HS-5 (cell line): ENCODE data around the gene PFN3.

Experiments
- DNase-seq: peaks from one replicate; pipeline ENCODE4 v3.0.0-alpha.2; 2012; ENCODE audit warnings: low read depth

PFN3 gene

DNA sequence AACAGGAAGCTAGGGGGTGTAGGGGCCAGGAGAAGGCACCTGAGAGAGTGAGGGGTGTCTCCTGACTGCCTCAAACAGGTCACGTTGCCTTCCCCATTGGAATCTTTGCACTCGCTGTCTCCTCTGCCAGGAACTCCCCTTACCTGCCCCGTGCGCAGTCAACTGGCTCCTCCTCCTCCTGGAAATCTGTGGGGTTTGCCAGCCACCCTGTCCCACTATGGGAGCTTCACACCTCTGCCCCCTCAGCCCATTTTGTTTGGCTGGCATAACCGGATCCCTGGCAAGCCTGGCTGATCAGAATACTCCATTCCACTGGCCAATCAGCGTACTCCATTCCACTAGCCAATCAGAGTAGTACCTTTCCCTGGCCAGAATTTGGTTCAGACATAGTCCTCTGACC, 26.7 kb downstream of the PFN3 start:
- no peak for DNase-seq

DNA sequence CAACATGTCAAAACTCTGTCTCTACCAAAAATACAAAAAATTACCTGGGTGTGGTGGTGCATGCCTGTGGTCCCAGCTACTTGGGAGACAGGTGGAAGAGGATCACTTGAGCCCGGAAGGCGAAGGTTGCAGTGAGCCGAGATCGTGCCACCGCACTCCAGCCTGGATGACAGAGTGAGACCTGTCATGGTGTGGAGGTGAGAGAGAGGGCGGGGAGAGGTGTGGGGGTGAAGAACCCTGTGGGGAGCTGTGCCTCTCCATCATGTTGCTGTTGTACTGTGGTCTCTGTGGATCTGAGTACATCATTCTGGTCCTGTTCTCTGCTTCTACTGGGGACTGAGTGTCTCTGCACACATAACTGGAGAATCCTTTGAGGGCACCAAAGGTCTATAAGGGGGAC, 27.6 kb downstream of the PFN3 start:
- no peak for DNase-seq

DNA sequence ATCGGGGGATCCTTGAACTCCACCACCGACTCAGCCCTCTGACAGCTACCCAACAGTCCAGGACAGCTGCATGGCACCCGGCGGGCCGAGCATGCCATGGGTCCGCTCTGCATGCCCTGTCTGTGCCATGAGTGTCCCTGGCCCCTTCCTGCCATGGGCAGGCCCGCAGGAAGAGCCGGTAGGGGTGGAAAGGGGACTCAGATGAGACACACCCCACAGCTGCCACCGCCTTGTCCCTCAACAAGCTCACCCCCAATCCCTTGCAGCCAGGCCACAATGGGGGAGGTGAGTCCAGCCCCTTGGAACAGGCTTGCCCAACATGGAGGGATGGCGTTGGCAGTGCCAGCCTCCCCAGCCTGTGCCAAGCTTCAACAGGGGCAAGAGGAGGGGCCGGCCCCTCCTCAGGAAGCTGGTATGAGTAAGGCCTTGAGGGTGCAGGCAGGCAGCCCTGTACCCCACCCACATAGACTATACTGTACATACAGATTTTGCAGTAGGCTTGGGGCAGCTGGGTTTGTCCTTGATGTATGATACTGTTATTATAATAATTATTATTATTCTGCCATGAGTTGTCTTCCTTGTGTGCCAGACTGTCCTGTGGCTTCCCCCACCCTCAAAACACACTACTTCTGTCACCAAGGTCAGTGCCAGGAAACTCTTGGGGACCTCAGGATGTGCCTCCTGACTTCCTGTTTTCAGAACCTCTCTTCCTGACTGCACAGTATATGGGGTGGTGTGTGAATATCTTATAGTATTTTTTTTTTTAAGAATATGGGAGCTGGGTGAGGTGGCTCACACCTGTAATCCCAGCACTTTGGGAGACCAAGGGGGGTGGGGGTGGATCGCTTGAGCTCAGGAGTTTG, 28.2 kb downstream of the PFN3 start:
- DNase-seq: no peak

DNA sequence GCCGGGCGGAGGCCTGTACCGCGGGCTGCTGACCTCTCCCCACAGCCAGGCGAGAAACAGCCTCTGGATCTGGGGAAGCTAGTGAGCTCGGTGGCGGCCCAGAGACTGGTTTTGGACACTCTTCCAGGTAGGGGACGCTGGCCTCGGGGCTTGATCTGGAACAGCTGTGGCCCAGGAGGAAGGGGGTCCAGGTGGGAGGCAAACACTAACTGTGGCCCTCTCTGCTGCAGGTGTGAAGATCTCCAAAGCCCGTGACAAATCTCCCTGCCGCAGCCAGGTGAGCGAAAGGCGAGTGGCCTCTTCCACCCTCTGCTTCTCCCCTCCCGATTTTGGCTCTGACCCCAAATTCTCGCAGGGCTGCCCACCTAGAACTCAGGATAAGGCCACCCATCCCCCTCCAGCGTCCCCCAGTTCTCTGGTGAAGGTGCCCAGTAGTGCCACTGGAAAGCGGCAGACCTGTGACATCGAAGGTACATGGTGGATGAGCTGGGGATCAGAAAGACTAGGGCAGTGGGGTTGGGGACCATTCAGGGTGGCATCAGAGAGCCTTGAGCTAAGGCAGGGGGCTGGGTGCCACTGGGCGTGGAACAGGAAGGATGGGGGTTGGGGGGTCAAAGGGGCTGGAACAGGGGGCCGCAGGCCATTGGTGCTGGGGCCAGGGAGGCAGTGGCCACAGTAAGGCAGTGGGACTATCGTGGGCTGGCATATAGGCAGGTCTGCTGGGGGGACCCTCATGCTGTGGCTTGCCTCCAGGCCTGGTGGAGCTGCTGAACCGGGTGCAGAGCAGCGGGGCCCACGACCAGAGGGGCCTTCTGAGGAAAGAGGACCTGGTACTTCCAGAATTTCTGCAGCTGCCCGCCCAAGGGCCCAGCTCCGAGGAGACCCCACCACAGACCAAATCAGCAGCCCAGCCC, 29.1 kb downstream of the PFN3 start:
- no peak for DNase-seq

DNA sequence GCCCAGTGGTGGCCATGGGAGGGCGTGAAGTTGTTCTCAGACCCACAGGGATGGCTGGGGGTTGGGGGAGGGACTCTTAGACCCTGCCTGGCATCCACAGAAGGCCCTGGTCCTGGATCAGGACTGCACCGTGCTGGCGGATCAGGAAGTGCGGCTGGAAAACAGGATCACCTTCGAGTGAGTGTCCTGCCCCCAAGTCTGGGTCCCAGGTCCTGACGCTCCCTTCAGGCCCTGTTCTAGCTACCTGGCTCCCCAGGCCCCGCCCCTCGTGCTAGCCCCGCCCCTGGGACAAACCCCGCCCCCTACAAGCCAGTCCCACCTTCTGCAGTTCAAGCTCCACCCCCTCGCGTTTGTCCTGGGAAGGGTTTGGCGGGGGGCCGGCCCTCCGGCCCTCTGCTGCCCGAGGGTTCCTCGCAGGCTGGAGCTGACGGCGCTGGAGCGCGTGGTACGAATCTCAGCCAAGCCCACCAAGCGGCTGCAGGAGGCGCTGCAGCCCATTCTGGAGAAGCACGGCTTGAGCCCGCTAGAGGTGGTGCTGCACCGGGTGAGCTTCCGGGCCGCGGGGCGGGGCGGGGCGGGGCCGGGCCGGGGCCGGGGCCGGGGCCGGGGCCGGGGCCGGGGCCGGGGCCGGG, 29.9 kb downstream of the PFN3 start:
- DNase-seq: no peak

DNA sequence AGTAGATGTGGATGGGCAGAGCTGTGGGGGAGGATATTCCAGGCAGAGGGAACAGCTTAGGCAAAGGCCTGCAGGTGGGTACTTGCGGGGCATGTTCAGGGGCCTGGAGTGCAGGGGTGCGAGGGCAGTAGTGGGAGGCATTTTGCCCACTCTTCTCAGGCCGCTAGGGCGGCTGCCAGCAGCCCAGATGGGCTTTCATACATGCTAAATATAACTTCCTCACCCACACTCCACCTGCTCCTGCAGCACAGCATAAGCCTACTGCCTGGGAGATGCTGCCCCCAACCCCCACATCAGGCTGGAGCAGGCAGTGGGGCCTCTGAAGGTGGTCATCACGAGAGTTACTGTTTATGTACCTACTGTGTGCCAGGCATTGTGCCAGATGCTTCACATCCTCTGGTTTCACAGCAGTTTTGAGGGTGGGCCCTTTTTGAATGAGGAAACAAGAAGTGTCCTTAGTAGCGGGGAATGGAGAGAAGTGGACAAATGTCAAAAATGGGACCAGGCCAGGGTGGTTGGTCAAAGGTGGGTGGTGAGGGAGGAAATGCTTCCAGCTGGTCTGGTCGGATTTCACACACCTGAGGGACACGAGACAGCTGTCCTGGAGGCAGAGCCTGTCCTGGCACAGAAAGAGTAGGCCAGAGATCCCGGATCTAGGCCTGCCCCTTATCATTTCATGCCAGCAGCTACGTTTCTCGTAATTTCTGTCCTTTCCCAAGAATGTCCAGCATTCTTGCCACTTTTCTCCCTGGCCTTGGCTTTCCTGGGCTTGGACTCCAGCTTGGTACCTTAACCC, 30.6 kb downstream of the PFN3 start:
- no peak for DNase-seq

DNA sequence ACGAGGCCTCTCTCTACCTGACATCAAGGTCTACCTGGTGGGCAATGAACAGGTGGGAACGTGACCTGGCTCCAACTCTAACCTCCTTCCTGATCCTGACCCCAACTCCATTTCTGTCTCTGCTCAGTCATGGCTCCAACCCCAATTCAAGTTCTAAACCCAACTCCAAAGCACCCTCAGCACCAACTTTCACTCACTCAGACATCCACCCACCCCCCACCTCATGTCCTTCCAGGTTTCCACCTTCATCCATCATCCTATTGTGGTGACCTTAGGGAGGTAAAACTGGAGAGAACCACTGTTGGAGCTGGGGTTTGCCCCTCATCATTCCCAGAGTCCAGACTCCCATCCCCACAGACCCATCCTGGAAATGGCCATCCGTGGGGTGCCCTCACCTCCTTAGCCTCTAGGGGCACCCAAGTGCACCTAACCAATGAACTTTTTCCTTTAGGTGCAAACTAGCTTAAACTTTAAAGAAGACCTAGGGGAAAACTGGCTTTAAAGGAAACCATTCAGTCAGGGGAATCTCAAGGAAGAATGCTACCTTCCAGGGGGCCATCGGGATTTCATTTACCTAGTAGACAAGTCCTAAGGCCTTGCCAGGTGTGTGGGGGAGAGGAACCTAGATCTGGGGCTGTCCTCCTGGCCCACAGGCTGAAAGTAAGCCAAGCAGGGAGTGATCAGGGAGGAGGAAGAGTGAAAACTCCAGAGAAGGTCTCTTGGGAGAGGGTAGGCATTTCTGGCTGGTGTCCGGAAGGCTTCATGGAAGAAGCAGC, 31.4 kb downstream of the PFN3 start:
- no peak for DNase-seq

DNA sequence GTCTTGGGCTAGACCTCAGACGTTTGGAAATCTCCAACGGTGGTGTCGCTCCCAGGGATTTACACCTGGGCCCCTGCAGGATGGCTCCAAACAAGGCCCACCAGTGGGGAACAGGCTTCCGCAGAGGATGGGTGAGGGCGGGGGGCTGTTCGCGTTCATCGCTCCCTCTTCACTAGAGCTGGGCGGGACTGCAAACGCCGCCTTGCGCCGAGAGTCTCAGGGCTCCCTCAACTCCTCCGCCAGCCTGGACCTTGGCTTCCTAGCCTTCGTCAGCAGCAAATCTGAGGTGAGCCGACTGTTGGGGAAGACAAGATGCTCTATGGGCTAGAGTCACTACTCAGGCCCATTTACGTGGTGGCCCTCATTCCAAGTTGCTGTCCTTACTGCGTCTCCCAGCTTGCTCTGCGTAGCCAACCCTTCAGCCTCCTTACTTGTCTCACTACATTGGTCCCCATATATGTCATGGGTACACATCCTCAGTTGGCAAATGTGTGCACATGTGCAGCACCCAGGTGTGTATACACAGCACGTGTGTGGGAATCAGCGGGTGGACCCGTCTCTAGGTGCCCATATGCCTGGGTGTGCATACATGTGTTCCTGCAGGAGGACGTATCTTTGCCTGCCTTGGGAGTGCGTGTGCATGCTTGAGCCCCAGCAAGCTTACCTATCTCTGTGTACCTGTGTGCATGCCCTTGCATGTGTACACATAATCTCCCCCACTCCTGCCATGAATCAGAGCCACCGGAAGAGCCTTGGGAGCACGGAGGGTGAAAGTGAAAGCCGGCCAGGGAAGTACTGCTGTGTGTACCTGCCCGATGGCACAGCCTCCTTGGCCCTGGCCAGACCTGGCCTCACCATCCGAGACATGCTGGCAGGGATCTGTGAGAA, 32.2 kb downstream of the PFN3 start:
- DNase-seq: no peak

DNA sequence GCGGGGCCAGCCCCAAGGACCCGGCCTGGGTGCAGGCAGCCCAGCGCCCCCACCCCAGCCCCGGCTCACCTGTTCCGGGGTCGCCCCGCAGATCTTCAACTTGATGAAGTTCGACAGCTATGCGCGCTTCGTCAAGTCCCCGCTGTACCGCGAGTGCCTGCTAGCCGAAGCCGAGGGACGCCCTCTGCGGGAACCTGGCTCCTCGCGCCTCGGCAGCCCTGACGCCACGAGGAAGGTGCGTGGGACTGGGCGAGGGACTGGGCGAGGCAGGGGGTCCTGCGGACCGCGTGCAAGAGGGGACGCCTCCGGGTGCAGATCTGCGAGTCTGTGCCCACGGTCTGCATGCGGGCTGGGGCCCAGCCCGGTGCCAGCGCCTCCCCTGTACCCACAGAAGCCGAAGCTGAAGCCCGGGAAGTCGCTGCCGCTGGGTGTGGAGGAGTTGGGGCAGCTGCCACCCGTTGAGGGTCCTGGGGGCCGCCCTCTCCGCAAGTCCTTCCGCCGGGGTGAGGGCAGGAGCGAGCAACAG, 33.1 kb downstream of the PFN3 start:
- no peak for DNase-seq

DNA sequence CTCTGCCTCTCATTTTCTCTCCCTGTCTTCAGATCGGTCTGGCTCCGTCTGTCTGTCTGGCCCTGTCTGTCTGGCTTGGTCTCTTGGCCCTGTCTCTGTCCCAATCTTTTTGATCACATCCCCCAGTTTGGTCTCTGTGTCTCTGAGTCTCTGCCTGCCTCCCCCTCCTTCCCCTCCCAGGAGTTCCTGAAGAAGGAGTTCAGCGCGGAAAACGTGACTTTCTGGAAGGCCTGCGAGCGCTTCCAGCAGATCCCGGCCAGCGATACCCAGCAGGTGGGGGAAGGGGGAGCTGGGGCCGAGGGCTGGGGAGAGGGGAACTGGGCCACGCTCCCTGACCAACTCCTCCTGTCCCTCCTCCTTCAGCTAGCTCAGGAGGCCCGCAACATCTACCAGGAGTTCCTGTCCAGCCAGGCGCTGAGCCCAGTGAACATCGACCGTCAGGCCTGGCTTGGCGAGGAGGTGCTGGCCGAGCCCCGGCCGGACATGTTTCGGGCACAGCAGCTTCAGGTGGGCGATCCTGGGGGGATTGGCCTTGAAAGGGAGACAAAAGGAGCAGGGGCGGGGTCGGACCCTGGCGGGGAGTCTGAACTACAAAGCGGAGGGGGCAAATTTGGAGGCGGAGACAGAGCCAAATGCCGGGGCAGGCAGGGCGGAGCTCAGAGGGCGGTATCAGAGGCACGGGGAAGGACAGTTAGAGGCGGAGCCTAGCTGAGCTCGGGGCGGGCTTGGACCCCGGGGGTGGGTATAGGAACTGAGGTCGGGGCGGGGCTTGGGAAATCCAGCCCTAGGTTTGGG, 33.7 kb downstream of the PFN3 start:
- no peak for DNase-seq

DNA sequence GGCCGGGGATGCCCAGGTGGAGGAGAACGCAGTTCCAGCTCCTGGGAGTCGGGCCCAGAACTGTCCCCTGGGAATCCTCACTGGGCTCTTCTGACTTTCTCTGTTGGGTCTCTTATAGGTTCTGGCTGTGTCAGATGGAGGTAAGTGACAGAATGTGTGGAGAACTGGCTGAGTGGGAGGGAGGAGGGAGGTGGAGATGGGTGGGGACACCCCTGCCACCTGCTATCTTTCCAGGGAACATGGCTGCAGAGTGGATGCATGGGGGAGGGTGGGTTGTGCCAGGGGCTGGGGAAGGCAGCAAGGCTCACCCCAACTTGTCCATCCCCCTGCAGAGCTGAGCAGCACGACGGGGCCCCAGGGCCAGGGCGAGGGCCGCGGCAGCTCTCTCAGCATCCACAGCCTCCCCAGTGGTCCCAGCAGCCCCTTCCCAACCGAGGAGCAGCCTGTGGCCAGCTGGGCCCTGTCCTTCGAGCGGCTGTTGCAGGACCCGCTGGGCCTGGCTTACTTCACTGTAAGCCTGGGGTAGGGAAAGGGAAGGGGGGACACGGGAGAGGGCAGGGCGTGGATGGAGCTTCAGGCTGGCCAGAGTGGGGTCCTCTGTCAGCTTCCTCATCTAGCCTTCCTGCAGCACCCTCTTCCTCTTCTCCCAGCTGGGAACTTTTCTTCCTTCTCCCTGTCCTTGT, 34.5 kb downstream of the PFN3 start:
- DNase-seq: no peak

DNA sequence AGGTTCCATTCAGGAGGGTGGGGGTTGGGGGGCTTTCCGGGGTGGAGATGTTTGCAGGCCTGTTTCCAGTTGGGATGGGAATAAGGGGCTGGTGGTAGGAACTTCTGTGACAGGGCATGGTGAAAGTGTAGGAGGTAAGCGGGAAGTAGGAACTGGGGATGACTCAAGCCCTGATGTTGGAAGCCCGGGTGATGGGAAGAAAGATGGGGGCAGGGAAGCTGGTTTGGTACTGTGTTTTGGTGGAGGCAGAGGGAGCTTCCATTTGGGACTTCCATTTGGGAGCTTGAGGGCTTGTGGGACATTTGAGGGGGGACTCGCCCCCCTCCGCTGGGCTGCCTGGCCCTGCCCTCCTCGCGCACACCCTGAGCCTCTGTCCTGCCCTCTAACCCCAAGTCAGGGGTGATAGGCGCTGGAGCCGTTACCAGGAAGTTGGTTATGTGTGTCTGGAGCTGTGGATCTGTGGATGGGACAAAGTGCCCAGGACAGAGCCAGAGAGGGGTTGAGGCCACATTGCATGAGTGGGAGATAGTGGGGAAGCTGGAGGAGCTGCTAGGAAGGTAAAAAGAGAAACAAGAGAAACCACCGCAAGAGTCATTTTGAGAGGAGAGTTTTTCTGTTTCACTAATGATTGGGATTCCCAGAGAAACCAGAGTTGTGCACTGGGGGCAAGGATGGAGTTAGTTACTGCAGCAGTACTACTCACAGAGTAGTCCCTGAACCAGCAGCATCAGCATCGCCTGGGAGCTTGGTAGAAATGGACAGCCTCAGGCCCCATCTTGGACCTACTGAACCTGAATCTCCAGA, 36.1 kb downstream of the PFN3 start:
- no peak for DNase-seq

DNA sequence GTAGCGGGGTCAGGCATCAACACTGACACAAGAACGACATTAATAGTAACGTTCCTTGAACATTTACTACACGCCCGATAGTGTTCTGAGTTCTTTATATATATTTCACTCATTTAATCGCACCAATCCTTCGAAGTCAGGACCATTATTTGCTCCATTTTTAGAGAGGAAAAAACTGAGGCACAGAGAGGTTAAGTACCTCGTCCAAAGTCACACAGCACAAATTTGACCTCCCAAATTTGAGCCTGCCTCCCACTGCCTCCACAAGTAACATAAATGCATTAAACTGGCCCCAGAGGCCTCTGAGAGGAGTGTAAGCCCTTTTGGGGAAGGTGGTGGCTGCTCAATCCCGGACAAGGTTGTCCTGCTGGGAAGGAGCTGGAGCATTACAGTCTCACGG, 36.9 kb downstream of the PFN3 start:
- no peak for DNase-seq

DNA sequence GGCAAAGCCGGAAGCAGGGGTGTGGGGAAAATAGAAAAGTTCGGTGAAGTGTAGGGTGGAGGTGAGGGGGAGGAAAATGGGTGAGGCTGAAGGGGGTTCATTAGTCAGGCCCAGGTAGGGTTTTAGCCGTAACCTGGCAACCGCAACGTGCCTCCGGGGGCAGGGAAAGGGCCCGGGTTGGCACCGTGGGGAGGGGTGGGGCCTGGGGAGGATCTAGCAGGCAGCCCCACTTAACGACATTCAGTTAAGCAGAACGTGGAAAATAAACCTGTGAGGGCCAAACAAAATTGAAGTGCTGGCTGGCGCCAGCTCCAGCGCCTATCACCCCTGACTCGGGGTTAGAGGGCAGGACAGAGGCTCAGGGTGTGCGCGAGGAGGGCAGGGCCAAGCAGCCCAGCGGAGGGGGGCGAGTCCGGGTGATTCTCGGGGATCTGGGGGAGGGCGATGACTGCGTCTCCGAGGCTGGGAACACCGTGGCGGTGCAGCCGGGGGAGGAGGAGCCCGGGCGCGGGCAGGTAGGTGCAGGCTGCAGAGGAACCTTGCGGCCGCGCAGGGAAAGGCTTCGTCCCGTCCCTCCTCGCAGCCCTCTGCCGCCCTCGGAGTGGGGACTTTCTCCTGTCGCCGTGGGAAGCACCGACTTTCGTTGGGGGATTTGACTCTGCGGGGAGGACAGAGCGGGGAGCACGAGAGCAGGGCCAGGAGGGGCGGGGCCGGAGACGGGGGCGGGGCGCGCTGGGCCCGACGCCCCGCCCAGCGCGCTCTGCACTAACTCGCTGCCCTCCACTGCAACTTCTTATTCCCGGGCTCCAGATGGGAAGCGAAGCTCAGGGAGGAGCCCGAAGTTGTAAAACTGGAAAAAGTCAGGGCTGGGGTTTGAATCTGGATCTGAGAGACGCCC, 37.6 kb downstream of the PFN3 start:
- no peak for DNase-seq

DNA sequence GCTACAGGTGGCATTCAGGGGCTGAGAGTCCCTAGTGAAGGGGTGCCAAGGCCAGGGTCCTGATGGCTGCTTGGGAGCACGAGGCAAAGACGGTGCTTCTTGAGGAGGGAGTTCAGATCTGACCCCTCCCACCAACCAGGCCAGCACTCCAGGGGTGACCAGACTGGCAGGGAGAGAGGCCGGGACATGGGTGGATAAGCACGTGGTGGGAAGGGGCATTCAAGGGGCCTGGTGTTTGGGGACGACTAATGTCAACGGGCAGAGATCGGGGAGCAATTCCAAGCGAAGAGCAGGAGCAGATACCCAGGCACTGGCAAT, 38.2 kb downstream of the PFN3 start:
- DNase-seq: no peak

DNA sequence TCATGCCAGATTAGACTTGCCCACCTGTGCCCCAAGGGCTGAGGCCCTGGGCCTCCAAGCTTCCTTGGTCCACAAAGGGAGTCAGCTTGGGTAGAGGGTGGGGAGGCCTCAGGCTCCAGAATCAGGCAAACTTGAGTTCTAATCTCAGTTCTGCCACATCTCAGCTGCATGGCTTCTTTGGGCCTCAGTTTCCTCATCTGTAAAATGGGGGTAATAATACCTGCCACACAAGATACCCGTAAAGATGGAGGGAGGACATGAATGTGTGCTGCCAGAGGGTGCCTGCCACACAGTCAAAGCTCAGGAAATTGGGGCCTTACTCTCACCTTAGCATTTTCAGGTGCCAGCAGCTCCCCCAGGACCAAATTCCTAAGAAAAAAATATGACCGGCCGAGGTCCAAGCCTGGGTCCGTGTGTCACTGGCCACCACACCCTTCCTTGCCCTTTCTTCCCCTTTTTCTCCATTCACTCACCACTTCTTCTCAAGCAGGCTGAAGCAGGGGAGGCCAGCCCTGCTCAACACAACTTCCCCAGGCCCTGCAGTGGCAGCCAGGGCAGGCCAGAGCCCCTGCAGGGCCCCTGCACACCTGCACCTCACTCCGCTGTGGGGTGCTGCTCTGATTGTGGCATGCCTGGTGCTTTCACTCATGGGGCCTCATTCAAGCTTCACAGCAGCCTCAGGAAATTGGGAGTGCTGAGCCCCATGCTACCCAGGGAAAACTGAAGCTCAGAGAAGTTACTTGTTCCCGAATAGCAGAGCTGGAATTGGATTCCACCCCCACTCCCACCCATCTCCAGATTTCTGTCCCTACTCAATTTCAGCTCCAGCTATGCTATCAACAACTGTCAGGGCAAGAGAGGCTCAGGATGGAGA, 38.8 kb downstream of the PFN3 start:
- no peak for DNase-seq
